ENCODE data around the gene ADORA1.

The ADORA1 gene

GRCh38 chr1:203196371-203196770 lies 68.8 kb downstream of the ADORA1 start:
- DNase-seq: no peak

GRCh38 chr1:203197625-203198024 lies 70.1 kb downstream of the ADORA1 start:
- no peak for DNase-seq

- no peak for DNase-seq
Measured at GRCh38 chr1:203199002-203199401, 71.5 kb downstream of the ADORA1 start.

GRCh38 chr1:203199481-203199815 lies 71.9 kb downstream of the ADORA1 start:
- no peak for DNase-seq

- DNase-seq: no peak
Measured at GRCh38 chr1:203199816-203200571, 72.5 kb downstream of the ADORA1 start.

GRCh38 chr1:203200916-203201315 lies 73.4 kb downstream of the ADORA1 start:
- no peak for DNase-seq

GRCh38 chr1:203201516-203202205 lies 74.1 kb downstream of the ADORA1 start:
- no peak for DNase-seq

- DNase-seq: no peak
Measured at GRCh38 chr1:203202431-203203245, 75.1 kb downstream of the ADORA1 start.

- DNase-seq: no peak
Measured at GRCh38 chr1:203204756-203205155, 77.2 kb downstream of the ADORA1 start.

GRCh38 chr1:203206129-203206687 lies 78.7 kb downstream of the ADORA1 start:
- DNase-seq: no peak

- DNase-seq: no peak
Measured at GRCh38 chr1:203207751-203208150, 80.2 kb downstream of the ADORA1 start.

GRCh38 chr1:203208181-203208580 lies 80.7 kb downstream of the ADORA1 start:
- DNase-seq: no peak

GRCh38 chr1:203210350-203210749 lies 82.8 kb downstream of the ADORA1 start:
- DNase-seq: no peak

- DNase-seq: no peak
Measured at GRCh38 chr1:203210988-203211387, 83.5 kb downstream of the ADORA1 start.

- DNase-seq: no peak
Measured at GRCh38 chr1:203211812-203212211, 84.3 kb downstream of the ADORA1 start.

- no peak for DNase-seq
Measured at GRCh38 chr1:203213126-203213525, 85.6 kb downstream of the ADORA1 start.

GRCh38 chr1:203214871-203215270 lies 87.3 kb downstream of the ADORA1 start:
- DNase-seq: no peak

GRCh38 chr1:203215573-203215972 lies 88.0 kb downstream of the ADORA1 start:
- no peak for DNase-seq

- peak; percentile 63 for DNase-seq
Measured at GRCh38 chr1:203216274-203217138, 89.0 kb downstream of the ADORA1 start.
